Psoas muscle (tissue), 8 donors: ENCODE data around the gene TBXA2R. TPM values are rescaled to one million over a fixed set of nuclear protein-coding genes. Genes with fewer than 3 reads are reported as not detected.
A peak's percentile ranks its signal among the peaks of the same experiment; 100 is the strongest.

Experiments used
- ATAC-seq, 4 donors: fragments of 200-7000 bp; cut with Tn5 transposase; one replicate each; pipeline ENCODE4 v1.9.1; 2020; ENCODE audit warnings: moderate library complexity in 3 of 4, mild to moderate bottlenecking in 2 of 4
- DNase-seq, 2 donors: peaks; one replicate each; pipeline ENCODE4 v3.0.0-alpha.2; 2020
- H3K27ac ChIP-seq: fragments of 200-600 bp; one replicate; pipeline ENCODE4 v1.8.0; 2022
- H3K27me3 ChIP-seq, 3 donors: fragments of 200-600 bp in 1 of 3; one replicate each; pipeline versions ENCODE4 v1.6.1 to v1.8.0; 2013 to 2022; ENCODE audit warnings: low read length in 2 of 3, mild to moderate bottlenecking in 2 of 3, moderate library complexity in 1 of 3; ENCODE audit not compliant: insufficient read depth in 3 of 3
- H3K36me3 ChIP-seq, 2 donors: fragments of 200-600 bp in 1 of 2; one replicate each; pipeline versions ENCODE4 v1.6.1 to v1.8.0; 2013 to 2022; ENCODE audit warnings: low read depth in 1 of 2, mild to moderate bottlenecking in 1 of 2, moderate library complexity in 1 of 2; ENCODE audit not compliant: insufficient read depth in 1 of 2
- H3K4me1 ChIP-seq: fragments of 200-600 bp; one replicate; pipeline ENCODE4 v1.8.0; 2022
- H3K4me3 ChIP-seq: fragments of 200-600 bp; one replicate; pipeline ENCODE4 v1.8.0; 2022; ENCODE audit warnings: mild to moderate bottlenecking
- H3K9me3 ChIP-seq: fragments of 200-600 bp; one replicate; pipeline ENCODE4 v1.8.0; 2022
- WGBS, 3 donors: extraction: QIAGEN DNeasy Blood & Tissue Kit; methylation state at CpG; one replicate each; pipeline versions ENCODE4 v1.1.6 to v1.1.7; 2013; 5-methylcytosine and 5-hydroxymethylcytosine counted together
- intact Hi-C, 2 donors: fragments of 100-400 bp; cut with DNase I; formaldehyde crosslinking; loops; one replicate each; pipeline versions ENCODE4 v1.11.0 to v1.14.2; 2022
- polyA plus RNA-seq, 3 donors: library from polyadenylated mRNA; stranded (reverse); fragments of 200-250 nt; gene quantifications; one replicate each; pipeline ENCODE4 v1.2.3, GENCODE V29; 2013
- total RNA-seq, 4 donors: library from RNA; stranded (reverse); fragmentation: NEBNext Ultra II Directional in 2 of 4; extraction: Animal tissue kit (Norgen Biotek cat#: 25700) in 2 of 4; gene quantifications; one replicate each; pipeline versions ENCODE4 v1.2.1 to v1.2.4, GENCODE V29; 2021 to 2023
- TF ChIP-seq, protein P1 (sequence below): fragments of 200-600 bp; IDR thresholded peaks from one replicate; pipeline ENCODE4 v1.8.0; 2022; ENCODE audit warnings: antibody characterized with exemption
- donor health status: healthy with polysubstance abuse.
- donor health status: DM: no; HTN: no; CAD: no; lungs with moderate emphysema.
- donor health status: Bipolar disorder and iron deficiency.
- donor health status: healthy.
- donor health status: DM: yes; HTN: yes; CAD: no.
- donor health status: DM: no; HTN: no; CAD: no.
- donor health status: DM: no; HTN: no; CAD: no.
- donor health status: DM: yes; HTN: yes; CAD: no.

The TBXA2R gene
- total and polyA plus RNA-seq, 7 donors, result 0.52 to 3.0 (median 1.2) TPM

DNA sequence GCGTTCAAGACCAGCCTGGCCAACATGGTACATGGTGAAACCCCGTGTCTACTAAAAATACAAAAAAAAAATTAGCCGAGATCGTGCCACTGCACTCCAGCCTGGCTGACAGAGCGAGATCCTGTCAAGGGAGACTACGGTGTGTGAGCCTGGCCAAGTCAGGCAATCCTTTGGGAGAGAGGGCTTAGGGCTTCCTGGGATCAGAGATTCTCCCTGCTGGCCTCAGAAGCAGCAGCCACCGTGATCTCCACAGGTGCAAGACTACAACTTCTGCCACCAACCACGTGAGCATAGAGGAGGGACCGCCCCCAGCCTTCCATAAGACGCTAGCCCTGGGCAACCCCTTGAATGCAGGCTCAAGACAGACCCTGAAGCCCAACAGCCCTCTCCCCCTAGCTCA is 56.9 kb downstream of the TBXA2R start:
- intact Hi-C loops, result loop anchor here in 1 of 2 donors (10.0 kb wide), 1 partner anchor 155 kb away; the partner anchor contains the start of genes PIP5K1C and TJP3
- WGBS, 3 donors, result 78 to 82% (median 81%) methylated on average over 10 of the region's 10 CpGs
- Histone ChIP-seq H3K4me3 (no peak overlapping the region), H3K36me3 (peaks cover 0 to 30% of the 10 kb centered on the region in 2 donors), H3K27me3 (no peaks in the 10 kb centered on the region), H3K27ac (no peak overlapping the region), H3K9me3 (no peaks in the 10 kb centered on the region), H3K4me1 (no peaks in the 10 kb centered on the region)
- TF ChIP-seq, protein P1, sequence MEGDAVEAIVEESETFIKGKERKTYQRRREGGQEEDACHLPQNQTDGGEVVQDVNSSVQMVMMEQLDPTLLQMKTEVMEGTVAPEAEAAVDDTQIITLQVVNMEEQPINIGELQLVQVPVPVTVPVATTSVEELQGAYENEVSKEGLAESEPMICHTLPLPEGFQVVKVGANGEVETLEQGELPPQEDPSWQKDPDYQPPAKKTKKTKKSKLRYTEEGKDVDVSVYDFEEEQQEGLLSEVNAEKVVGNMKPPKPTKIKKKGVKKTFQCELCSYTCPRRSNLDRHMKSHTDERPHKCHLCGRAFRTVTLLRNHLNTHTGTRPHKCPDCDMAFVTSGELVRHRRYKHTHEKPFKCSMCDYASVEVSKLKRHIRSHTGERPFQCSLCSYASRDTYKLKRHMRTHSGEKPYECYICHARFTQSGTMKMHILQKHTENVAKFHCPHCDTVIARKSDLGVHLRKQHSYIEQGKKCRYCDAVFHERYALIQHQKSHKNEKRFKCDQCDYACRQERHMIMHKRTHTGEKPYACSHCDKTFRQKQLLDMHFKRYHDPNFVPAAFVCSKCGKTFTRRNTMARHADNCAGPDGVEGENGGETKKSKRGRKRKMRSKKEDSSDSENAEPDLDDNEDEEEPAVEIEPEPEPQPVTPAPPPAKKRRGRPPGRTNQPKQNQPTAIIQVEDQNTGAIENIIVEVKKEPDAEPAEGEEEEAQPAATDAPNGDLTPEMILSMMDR, result no peak
- ATAC-seq, result no peak
- no peak for DNase-seq

DNA sequence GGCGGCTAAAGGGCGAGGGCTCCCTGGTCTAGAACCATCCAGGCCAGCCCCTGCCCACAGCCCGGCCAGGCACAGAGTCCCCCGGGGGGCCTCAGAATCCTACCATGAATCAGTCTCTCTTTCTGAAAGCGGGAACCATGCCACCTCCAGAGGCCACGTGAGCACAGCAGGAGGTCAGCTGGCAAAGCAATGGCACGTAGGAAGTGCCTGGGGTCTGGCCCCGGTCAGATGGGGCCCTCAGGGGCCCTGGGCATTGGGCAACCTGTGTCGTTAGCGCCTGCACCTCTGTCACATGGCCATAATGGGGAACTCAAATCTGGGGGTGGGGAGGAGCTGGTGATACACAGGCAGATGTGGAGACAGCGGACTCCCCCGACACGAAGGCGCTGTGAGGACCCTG is 58.1 kb downstream of the TBXA2R start:
- ATAC-seq (no peak), DNase-seq (no peak)
- peaks cover 0 to 30% of the 10 kb centered on the region in 2 donors for H3K36me3 ChIP-seq

DNA sequence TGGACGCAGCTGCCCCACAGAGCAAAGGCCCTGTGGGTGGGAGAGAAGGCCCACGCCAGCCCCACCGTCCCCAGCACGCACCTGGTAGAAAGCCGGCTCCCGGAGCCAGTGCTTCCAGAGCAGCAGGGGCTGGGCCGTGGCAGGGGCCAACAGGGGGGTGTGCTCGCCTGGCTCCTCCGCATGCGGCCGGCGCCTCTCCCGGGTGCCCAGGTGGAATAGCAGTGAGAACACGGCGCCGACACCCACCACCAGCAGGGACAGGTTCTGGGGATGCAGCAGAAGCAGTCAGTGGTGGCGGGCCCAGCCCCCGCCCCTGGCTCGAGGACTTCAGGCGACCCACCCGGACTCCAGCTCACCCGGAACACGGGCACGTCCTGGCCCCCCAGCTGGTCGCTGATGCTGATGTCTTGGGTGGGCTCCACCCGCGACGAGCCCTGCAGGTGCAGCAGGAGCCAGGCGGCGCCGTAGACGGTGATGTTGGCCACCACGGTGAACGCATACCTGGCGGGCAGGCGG is 58.9 kb downstream of the TBXA2R start:
- H3K27me3 ChIP-seq, result no peaks in the 10 kb centered on the region
- 79 to 88% (median 84%) methylated on average over 31 to 36 of the region's 36 CpGs for WGBS, 3 donors
- H3K9me3 ChIP-seq, result no peaks in the 10 kb centered on the region
- H3K36me3 ChIP-seq, result peaks cover 0 to 30% of the 10 kb centered on the region in 2 donors
- DNase-seq (no peak), ATAC-seq (no peak)
- TF ChIP-seq, protein P1, result no peak
- H3K4me3 ChIP-seq, result no peak overlapping the region
- H3K4me1 ChIP-seq, result no peaks in the 10 kb centered on the region
- no peak overlapping the region for H3K27ac ChIP-seq
- intact Hi-C loops, result no loop called here

More for the DNA sequence above, 58.1 kb downstream of the TBXA2R start:
- no peak overlapping the region for H3K4me3 ChIP-seq
- H3K4me1 ChIP-seq, result no peaks in the 10 kb centered on the region
- intact Hi-C loops, result no loop called here
- H3K27ac ChIP-seq, result no peak overlapping the region
- WGBS, 3 donors, result 72 to 78% (median 75%) methylated on average over 14 of the region's 14 CpGs
- no peaks in the 10 kb centered on the region for H3K9me3 ChIP-seq
- TF ChIP-seq, protein P1, result no peak
- no peaks in the 10 kb centered on the region for H3K27me3 ChIP-seq

DNA sequence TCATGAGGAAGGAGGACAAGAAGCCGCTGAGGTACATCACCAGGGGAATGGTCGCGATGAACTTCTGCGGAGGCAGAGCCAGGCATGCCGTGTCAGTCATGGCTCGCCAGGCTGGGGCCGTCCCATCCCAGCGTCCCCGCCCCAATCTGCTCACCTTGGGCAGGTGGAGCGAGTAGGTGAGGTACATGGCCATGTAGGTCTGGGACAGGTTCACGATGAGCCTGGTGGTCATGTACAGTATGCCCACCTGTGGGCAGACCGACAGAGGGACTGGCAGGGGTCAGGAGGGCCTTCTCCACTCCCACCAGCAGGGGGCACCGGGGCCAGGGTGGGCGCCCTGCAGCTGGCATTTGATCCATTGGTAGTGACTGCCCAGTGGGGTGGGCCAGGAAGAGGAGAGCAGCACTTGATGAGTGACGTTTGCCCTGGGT is 59.4 kb downstream of the TBXA2R start:
- ATAC-seq (no peak), DNase-seq (no peak)
- TF ChIP-seq, protein P1, result peak; percentile 38
- intact Hi-C loops, result no loop called here
- 83 to 89% (median 85%) methylated on average over 15 of the region's 15 CpGs for WGBS, 3 donors
- H3K9me3 ChIP-seq, result no peaks in the 10 kb centered on the region
- H3K4me1 ChIP-seq, result no peaks in the 10 kb centered on the region
- no peaks in the 10 kb centered on the region for H3K27me3 ChIP-seq
- H3K27ac ChIP-seq, result no peak overlapping the region
- peaks cover 0 to 30% of the 10 kb centered on the region in 2 donors for H3K36me3 ChIP-seq
- no peak overlapping the region for H3K4me3 ChIP-seq

DNA sequence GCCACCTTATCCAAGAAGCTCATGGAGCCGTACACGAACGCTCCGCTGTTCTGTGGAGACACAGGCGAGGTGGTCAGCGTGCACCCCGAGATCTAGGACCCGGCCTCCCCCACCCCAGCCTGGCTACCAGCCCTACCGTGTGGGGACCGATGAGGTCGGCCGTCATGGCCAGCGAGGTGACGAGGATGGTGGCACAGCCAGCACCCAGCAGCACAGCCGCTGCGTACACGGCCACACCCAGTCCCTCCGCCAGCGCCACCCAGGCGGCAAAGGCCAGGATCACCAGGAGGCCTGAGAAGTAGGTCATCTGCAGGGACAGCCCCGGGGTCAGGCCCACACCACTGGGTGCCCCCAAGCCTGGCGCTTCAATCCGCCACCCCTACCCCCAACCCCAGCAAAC is 60.6 kb downstream of the TBXA2R start:
- H3K27me3 ChIP-seq, result no peaks in the 10 kb centered on the region
- ATAC-seq (no peak), DNase-seq (no peak)
- no peaks in the 10 kb centered on the region for H3K4me1 ChIP-seq
- TF ChIP-seq, protein P1, result no peak
- peaks cover 0 to 30% of the 10 kb centered on the region in 2 donors for H3K36me3 ChIP-seq
- no peaks in the 10 kb centered on the region for H3K9me3 ChIP-seq
- H3K27ac ChIP-seq, result no peak overlapping the region
- intact Hi-C loops, result no loop called here
- no peak overlapping the region for H3K4me3 ChIP-seq
- 88 to 92% (median 90%) methylated on average over 23 of the region's 23 CpGs for WGBS, 3 donors
